Placental epithelial cell (primary cell): ENCODE data around the gene TMEM182. TPM values are rescaled to one million over a fixed set of nuclear protein-coding genes. Genes with fewer than 3 reads are reported as not detected.

Experiments used
- total RNA-seq: library from RNA; depleted of rRNA; stranded (reverse); fragments of >200 nt; gene quantifications from 2 replicates; pipeline ENCODE4 v1.2.3, GENCODE V29; 2012

The TMEM182 gene
- 2.0 and 2.8 TPM in 2 replicates for total RNA-seq

DNA sequence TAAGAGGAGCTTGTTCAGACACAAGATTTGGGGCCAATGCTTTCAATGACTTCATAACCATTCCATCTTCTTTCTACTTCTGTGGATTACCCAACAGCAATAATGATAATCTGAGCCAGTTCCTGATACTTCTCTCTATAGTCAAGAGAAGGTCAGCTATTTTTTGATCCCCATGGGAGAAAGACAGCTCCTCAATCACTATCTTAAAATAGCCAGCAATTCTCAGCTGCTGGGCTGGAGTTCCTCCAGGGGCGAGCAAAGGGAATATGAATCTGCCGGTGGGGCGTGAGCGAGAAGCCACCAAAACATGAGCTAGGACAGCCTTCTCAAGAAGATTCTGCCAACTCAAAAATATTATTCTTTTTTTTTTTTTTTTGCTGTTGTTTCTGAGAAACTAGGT lies at the start of gene TMEM182:
TMEM182 (plus strand) TSS at position 269 of the 400 bp plus-strand sequence. CDS start 187 bp downstream, outside the sequence.

Other genes with a start within 250 kb of the TMEM182 start
- gene SLC9A2, start 142.5 kb upstream of the TMEM182 start, total RNA-seq, result under 0.01 TPM in 2 replicates